HG02840 (cell line): Measurements from ENCODE around the gene UGT1A1.

Experiments used
- ATAC-seq: cut with Tn5 transposase; IDR thresholded peaks from one replicate; pipeline ENCODE4 v1.9.1; 2021; ENCODE audit warnings: mild to moderate bottlenecking, moderate library complexity, moderate number of reproducible peaks; ENCODE audit not compliant: unreplicated experiment, low FRiP score

Gene UGT1A1

DNA sequence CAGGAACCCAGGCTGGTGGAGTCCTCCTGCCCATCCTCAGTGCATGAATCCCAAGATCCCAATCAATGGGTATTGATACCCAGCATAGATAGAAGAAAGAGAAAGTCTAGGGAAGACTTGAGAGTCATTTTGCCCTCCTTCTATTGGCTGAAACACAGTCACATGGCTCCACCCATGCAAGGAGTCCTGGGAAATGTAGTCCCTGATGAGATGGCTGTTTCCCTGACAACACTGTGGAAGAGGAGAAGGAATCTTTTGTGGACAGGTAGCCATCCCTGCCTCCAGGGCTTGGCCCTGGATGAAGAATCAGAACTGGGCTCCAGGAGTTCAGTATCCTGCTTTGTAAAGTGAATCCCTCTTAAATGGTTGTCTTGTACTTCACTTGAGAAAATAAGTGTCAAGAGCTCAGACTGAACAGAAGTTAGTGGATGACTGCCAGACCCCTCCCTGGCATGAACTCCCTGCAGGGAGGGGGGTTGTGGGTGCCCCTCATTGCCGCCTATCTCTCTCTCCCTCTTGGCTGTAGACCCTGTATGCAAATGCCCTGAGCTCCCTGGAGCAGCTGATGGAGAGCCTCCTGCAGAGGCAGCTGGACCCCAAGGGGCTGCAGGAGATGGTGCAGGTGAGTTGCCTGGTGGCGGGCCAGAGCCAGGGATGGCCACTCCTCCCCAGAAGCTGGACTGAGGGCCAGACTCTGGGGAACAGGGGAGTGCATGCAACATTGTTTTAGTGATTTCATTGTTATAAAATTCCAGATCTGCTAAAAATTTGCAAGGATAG is 54.2 kb downstream of the UGT1A1 start:
- no peak for ATAC-seq

DNA sequence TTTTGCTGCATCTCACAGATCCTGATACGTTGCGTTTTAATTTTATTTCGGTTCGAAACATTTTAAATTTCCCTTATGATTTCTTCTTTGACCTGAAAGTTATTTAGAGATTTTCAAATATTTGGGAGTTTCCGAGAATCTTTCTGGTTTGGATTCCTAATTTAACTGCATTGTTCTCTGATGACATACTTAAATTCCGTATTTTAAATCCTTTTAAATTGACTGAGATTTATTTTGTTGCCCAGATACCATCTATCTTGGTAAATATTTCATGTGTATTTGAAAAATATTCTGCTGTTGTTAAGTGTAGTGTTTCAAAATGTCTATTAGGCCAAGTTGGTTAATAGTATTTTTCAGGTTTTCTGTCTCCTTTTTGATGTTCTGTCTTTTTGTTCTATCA is 55.8 kb downstream of the UGT1A1 start:
- no peak for ATAC-seq

- ATAC-seq: no peak
Observed at GRCh38 chr2:233816334-233816733, 56.3 kb downstream of the UGT1A1 start.

DNA sequence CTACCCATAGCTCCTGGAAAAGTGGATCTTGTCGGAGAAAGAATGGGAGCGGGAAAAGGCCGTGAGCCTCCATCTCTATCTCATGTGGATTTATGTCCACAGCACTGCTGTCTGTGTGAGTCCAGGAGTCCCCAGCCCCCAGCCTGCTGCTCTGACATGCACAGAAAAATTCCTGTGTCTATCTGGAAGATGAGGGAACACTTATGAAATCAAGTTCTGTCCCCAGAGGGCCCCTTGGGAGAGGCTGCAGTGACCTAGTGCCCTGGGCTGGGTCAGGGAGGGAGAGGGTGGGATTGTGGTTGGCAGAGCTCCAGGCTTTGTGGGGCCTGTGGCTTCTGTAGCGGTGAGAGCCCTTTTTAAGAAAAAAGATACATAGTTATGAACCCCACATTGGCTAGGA is 56.7 kb downstream of the UGT1A1 start:
- no peak for ATAC-seq

- no peak for ATAC-seq
Observed at GRCh38 chr2:233817361-233817911, 57.4 kb downstream of the UGT1A1 start.

DNA sequence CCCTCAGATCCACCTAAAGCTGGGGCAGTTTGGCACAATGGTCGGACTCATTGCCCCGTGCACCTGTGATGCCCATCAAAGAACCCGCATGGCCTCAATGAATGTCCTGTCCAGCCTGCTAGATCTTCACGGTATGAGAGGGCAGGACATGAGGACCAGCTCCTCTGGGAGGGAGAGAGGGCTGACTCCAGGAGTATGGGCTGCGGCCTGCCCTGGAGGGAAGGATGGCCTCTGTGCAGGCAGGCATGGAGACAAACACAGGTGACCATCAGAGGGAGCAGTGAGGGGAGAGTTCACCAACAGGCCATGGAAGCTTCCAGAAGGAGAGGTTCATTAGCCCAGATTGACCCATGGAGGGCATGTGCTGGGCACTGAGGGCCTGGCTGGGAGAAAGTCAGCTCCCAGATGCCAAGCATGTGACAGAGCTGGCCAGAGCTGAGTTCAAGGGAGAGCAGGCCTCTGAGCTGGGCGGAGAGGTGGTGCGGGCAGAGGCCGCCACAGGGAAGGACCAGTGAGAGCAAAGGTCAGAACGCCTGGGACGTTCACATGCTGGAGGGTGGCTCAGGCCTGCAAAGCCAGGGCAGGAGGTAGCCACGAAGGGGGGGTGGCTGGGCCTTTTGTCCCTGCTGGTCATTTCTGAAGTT is 58.0 kb downstream of the UGT1A1 start:
- no peak for ATAC-seq

DNA sequence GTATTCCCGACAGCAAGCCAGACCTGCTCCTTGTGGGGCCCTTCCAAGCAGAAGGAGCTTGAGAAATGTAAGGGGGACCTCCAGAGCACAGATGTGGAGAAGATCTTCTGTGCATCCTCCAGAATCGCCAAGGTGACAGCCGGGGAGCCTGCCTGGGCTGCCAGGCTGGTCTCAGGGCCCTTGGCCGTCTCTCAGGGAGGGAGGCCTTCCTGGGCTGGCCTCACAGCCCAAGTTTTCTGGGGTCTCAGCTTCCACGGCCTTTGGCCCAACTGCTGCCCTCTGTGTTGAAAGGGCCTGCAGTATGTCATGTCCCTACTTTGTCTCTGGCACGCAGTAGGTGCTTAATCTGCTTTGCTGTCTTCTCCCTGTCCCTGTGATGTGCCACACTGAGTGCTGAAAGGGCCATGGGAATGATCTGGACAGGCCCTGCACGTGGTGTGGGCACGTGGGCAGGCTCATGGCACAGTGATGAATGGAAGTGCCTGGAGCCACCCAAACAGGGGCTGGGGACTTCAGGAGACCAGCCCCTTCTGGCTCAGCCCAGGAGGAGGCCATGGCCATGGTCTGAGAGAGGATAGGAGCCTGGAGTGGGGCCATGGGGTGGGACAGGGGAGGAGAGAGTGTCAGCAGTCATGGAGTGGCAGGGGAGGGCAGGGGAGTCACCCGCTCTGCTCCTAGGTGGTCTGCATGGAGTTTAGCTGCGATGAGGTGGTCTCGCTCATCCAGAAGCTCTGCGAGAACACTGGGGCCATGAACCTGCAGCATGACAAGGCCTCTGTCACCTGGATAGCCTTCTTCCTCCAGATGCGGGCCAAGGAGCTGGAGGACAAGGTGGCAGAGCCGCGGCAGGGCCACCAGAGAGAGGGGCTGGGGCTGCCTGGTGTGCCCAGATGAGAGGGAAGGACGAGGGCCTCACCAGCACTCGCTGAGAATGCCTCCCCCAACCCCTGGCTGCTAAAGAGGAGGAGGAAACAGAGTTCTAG is 58.9 kb downstream of the UGT1A1 start:
- no peak for ATAC-seq

DNA sequence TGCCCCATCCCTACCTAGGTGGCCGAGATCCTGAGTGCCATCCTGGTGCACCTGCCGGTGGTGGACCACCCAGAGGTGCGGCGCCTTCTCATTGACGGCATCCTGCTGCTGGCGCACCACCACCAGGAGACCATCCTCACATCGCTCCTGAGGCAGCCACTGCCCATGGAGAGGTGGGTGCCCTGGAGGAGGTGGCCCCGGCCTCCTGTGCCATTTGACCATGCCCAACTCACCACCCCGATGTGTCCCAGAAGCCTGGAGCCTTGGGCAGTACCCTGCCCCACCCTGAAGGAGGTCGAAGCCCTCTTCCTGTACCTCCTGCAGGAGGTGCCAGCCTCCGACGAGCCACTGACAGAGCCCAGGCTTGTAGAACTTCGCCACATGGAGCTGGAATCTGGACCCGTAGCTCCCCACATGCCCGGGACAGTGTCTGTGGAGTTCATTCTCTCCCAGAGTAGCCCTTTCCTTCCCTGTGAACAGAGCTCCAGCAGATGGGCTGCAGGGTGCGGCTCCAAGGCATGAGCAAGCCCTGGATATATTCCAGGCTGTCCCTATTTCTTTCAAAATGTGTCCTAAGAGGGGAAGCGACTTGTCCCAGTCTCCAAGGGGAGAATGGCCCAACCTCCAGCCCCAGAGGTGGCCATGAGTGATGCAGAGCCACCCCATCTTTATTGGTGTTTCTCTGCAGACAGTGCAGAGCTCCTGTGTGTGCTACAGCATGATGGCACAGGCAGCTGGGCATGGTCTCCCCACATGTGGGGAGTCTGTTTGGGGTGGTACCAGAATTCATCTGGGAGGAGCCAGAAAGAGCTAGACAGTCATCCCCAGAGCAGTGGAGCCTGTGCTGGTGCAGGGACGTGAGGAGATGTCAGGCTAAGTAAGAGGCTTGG is 60.1 kb downstream of the UGT1A1 start:
- ATAC-seq: no peak

DNA sequence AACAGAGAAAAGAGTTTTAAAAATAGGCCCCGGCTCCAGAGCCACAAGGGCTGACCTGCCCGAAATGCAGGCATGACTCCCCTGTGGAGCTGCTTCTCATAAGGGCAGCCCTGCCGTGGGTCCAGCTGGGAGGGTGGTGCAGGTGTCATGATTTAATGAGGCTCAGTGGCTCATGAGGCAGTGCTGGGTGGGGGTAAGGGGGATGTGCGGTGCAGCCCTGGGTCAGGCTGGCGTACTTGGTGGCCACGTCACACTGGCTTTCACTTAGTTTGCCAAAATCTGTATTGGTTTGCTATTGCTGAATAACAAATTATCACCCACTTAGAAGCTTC is 60.7 kb downstream of the UGT1A1 start:
- no peak for ATAC-seq

DNA sequence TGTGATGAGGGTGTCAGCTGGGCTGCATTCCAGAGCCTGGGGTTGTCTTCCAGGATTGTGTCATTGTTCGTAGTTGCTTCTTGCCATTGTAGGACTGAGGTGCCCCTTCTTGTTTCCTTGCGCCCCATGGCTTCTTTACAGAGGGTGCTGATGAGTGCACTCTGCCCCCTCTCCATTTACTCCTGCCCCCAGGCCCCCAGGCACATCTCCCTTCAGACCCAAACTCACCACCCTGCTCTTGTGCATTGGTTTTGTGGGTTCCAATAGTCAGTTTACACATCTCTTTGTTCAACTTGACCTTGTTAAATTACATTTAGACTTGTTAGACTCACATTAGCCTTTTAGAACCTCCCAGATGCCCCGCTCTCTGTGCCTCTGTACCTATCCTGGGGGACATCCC is 61.1 kb downstream of the UGT1A1 start:
- ATAC-seq: no peak

- ATAC-seq: no peak
Observed at GRCh38 chr2:233821709-233822100, 61.6 kb downstream of the UGT1A1 start.

DNA sequence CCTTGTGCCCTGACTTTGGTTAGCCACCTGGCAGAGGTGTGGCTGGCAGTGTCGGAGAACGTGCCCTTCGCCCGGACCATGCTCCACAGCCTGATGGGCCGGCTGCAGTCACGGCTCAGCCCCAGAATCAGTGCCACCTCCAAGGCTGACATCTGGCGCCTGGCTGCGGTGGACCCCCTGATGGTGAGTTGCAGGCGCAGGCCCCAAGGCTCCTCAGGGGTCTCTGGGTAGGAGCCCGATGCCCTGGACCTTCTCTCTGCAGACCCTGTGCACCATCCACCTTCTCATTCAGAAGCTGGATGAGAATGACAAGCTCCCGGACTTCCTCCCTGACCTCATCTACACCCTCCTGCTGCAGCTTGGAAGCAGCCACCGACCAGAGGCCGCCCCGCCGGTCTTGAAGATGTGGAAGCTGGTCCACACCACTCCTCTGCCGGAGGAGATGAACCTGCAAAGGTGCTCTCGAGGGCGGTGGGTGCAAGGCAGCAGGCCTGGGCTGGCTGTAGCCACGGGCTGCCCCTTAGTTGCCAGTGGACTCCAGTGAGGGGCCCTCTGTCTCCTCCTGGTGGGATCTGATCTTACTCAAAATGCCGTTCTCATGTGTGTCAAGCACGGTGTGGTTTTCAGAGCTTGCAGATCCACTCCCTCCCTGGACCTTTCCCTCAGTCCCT is 62.2 kb downstream of the UGT1A1 start:
- no peak for ATAC-seq
